SKM-1 (cell line): Measurements from ENCODE around the gene LCLAT1.
A peak's percentile ranks its signal among the peaks of the same experiment; 100 is the strongest.
"Not testable (repeated sequence)": the region's sequence is repeated elsewhere in the genome, so short reads cannot be mapped to it uniquely, and the experiment has no call there.

Source experiments
- DNase-seq: peaks from one replicate; lab custom pipeline; 2025; ENCODE audit not compliant: unreplicated experiment; lab: John Stamatoyannopoulos, UW

Gene LCLAT1

GRCh38 chr2:30453498-30453897, 6.5 kb downstream of the LCLAT1 start:
- no peak for DNase-seq

GRCh38 chr2:30454571-30454970, 7.5 kb downstream of the LCLAT1 start:
- DNase-seq, result no peak

- DNase-seq, result no peak
These were observed 8.2 kb downstream of the LCLAT1 start for GRCh38 chr2:30455114-30455738.

- DNase-seq, result no peak
These were observed 9.1 kb downstream of the LCLAT1 start for GRCh38 chr2:30456106-30456505.

GRCh38 chr2:30456579-30456978, 9.5 kb downstream of the LCLAT1 start:
- DNase-seq, result no peak

- DNase-seq, result no peak
These were observed 10.2 kb downstream of the LCLAT1 start for GRCh38 chr2:30457296-30457695.

- no peak for DNase-seq
These were observed 12.1 kb downstream of the LCLAT1 start for GRCh38 chr2:30459140-30459539.

- DNase-seq, result no peak
These were observed 15.2 kb downstream of the LCLAT1 start for GRCh38 chr2:30462131-30462857.

GRCh38 chr2:30463535-30463934, 16.5 kb downstream of the LCLAT1 start:
- no peak for DNase-seq

GRCh38 chr2:30464544-30465170, 17.6 kb downstream of the LCLAT1 start:
- DNase-seq, result no peak

- no peak for DNase-seq
These were observed 18.1 kb downstream of the LCLAT1 start for GRCh38 chr2:30465171-30465545.

GRCh38 chr2:30466216-30466615, 19.2 kb downstream of the LCLAT1 start:
- DNase-seq, result no peak

- DNase-seq, result not testable (repeated sequence)
These were observed 20.2 kb downstream of the LCLAT1 start for GRCh38 chr2:30467062-30467826.

- DNase-seq, result no peak
These were observed 23.4 kb downstream of the LCLAT1 start for GRCh38 chr2:30470426-30470825.

GRCh38 chr2:30472326-30472725, 25.3 kb downstream of the LCLAT1 start:
- peak; percentile 19 for DNase-seq

GRCh38 chr2:30475542-30475941, 28.5 kb downstream of the LCLAT1 start:
- no peak for DNase-seq

GRCh38 chr2:30476636-30477035, 29.6 kb downstream of the LCLAT1 start:
- no peak for DNase-seq

GRCh38 chr2:30480703-30481322, 33.8 kb downstream of the LCLAT1 start:
- DNase-seq, result no peak

- DNase-seq, result peak; percentile 69
These were observed 34.3 kb downstream of the LCLAT1 start for GRCh38 chr2:30481323-30481800.

GRCh38 chr2:30482011-30482410, 35.0 kb downstream of the LCLAT1 start:
- no peak for DNase-seq

GRCh38 chr2:30484145-30484544, 37.1 kb downstream of the LCLAT1 start:
- no peak for DNase-seq
